ENCODE data around the gene ABCA6. TPM values are rescaled to one million over a fixed set of nuclear protein-coding genes. Genes with fewer than 3 reads are reported as not detected.

ABCA6 gene, protein sequence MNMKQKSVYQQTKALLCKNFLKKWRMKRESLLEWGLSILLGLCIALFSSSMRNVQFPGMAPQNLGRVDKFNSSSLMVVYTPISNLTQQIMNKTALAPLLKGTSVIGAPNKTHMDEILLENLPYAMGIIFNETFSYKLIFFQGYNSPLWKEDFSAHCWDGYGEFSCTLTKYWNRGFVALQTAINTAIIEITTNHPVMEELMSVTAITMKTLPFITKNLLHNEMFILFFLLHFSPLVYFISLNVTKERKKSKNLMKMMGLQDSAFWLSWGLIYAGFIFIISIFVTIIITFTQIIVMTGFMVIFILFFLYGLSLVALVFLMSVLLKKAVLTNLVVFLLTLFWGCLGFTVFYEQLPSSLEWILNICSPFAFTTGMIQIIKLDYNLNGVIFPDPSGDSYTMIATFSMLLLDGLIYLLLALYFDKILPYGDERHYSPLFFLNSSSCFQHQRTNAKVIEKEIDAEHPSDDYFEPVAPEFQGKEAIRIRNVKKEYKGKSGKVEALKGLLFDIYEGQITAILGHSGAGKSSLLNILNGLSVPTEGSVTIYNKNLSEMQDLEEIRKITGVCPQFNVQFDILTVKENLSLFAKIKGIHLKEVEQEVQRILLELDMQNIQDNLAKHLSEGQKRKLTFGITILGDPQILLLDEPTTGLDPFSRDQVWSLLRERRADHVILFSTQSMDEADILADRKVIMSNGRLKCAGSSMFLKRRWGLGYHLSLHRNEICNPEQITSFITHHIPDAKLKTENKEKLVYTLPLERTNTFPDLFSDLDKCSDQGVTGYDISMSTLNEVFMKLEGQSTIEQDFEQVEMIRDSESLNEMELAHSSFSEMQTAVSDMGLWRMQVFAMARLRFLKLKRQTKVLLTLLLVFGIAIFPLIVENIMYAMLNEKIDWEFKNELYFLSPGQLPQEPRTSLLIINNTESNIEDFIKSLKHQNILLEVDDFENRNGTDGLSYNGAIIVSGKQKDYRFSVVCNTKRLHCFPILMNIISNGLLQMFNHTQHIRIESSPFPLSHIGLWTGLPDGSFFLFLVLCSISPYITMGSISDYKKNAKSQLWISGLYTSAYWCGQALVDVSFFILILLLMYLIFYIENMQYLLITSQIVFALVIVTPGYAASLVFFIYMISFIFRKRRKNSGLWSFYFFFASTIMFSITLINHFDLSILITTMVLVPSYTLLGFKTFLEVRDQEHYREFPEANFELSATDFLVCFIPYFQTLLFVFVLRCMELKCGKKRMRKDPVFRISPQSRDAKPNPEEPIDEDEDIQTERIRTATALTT (N-terminal part only)
- total RNA-seq (2022; extraction: Qiagen RNA extraction) = not detected in 5 replicates

DNA sequence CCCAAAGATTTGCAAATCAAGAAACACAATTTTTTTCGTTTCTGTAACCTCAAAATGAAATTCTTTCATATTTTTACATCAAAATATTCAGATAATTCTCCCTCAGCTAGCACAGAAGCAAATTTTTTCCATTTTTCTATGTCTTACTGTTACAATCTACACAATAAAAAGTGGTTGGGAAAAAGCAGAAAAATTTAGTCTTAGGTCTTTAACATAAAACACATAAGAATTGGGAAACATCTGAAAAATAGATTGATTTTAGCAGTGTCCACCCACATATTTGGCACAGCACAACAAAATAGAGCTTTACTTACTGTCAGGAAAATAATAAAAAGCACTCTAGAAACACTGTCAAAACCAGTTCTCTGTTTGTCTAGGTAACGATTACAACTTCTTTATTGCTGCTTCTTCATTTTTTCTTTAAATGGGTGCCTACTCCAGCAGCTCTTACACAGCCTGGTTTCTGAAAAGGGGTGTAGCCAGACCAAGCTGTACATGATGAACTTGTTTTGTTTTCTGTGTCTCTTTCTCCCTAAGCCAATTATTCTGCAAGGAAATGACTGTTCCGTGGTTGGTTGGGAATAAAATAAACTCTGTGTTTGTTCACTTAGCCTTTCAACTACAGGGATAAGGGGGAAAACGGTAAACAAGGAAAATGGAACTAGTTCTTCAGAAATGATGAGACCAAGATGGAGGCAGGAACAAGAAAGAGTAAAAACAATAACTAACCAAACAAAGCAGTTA lies at the start of gene ABCA6:
Gene ABCA6, minus strand, starts transcription at position 465 of the 744 bp plus-strand sequence. CDS start 1,192 bp downstream, outside the sequence.

DNA sequence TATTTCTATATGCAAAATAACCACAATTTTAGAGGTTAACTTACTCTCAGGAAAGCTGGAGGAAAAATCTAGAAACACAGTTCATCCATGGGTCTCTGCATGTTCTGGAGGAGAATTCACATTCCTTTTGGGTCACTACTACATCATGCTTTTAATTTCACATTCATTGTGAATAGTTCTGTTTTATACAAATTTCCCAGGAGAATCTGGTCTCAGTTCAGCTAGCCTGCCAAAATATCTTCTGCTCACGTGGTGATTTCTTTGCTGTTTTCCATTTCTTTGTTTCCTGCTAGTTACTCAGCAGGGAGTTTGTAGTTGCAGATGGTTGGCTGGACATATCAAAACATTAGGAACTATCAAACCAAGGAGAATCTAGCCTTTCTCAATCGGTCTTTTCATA lies 80.9 kb downstream of the ABCA6 start, which contains the start of gene ABCA9:
Gene ABCA9, minus strand, starts transcription at position 106 of the 400 bp plus-strand sequence. CDS start 9,801 bp downstream, outside the sequence.

Other genes with a start within 250 kb of the ABCA6 start
- 0.21 to 0.36 TPM (median 0.27 TPM) in 5 replicates for gene ABCA8, start 186.5 kb downstream of the ABCA6 start, total RNA-seq (2022; extraction: Qiagen RNA extraction)
- not detected in 5 replicates for gene ABCA9, start 81.0 kb downstream of the ABCA6 start, total RNA-seq (2022; extraction: Qiagen RNA extraction)
- gene ABCA10, start 86.9 kb upstream of the ABCA6 start, total RNA-seq (2022; extraction: Qiagen RNA extraction) = 0.07 to 0.19 TPM (median 0.08 TPM) in 5 replicates
- gene ABCA5, start 185.2 kb upstream of the ABCA6 start, total RNA-seq (2022; extraction: Qiagen RNA extraction) = 2.3 to 3.4 TPM (median 2.8 TPM) in 5 replicates

All from A549 treated with Mapracorat at 1 μM for 4 hours (cell line).